HepG2 (cell line): ENCODE results near the gene ALDH3A1. TPM values are rescaled to one million over a fixed set of nuclear protein-coding genes. Genes with fewer than 3 reads are reported as not detected.
A peak's percentile ranks its signal among the peaks of the same experiment; 100 is the strongest.

ENCODE experiments used
- AHDC1 ChIP-seq: sonication (generic); formaldehyde crosslinking; IDR thresholded peaks from 2 replicates; pipeline ENCODE4 v1.5.1; 2020; ENCODE audit warnings: mild to moderate bottlenecking, missing genetic modification reagents, borderline replicate concordance
- EP300 ChIP-seq, 3 experiments: sonication (generic) in 1 of 3; formaldehyde crosslinking in 1 of 3; IDR thresholded peaks; 2 replicates each; pipeline versions ENCODE4 v1.5.1 to v1.6.1; 2011 to 2020; ENCODE audit warnings: low read depth in 2 of 3, low read length in 2 of 3, borderline replicate concordance in 1 of 3, improper control_type of control experiment in 1 of 3, mild to moderate bottlenecking in 1 of 3, missing genetic modification reagents in 1 of 3, moderate library complexity in 1 of 3
- ISL2 ChIP-seq: sonication (generic); formaldehyde crosslinking; IDR thresholded peaks from 2 replicates; pipeline ENCODE4 v1.5.0; 2020; ENCODE audit warnings: missing genetic modification reagents
- KDM3A ChIP-seq: IDR thresholded peaks from 2 replicates; pipeline ENCODE4 v1.6.1; 2018; ENCODE audit warnings: low read depth, missing compliant biosample characterization
- NFKB2 ChIP-seq: sonication (generic); formaldehyde crosslinking; IDR thresholded peaks from 2 replicates; pipeline ENCODE4 v1.4.0; 2020; ENCODE audit warnings: missing genetic modification reagents, borderline replicate concordance
- PAF1 ChIP-seq: IDR thresholded peaks from 2 replicates; pipeline ENCODE4 v1.6.1; 2016; ENCODE audit warnings: missing genetic modification reagents, missing compliant biosample characterization
- PRDM4 ChIP-seq: sonication (generic); formaldehyde crosslinking; IDR thresholded peaks from 2 replicates; pipeline ENCODE4 v1.9.0; 2021; ENCODE audit warnings: missing genetic modification reagents, borderline replicate concordance
- RFX3 ChIP-seq: IDR thresholded peaks from 2 replicates; pipeline ENCODE4 v1.6.1; 2016; ENCODE audit warnings: missing biosample characterization, missing genetic modification reagents
- SP5 ChIP-seq: IDR thresholded peaks from 2 replicates; pipeline ENCODE4 v1.6.1; 2016; ENCODE audit warnings: low read depth, borderline replicate concordance
- TSC22D2 ChIP-seq: sonication (generic); formaldehyde crosslinking; IDR thresholded peaks from 2 replicates; pipeline ENCODE4 v1.5.1; 2020; ENCODE audit warnings: missing genetic modification reagents, mild to moderate bottlenecking, borderline replicate concordance
- UBTF ChIP-seq: sonication (generic); formaldehyde crosslinking; IDR thresholded peaks from 2 replicates; pipeline ENCODE4 v1.4.0; 2020; ENCODE audit warnings: mild to moderate bottlenecking, missing genetic modification reagents
- ZBTB7B ChIP-seq: sonication (generic); formaldehyde crosslinking; IDR thresholded peaks from 2 replicates; pipeline ENCODE4 v1.4.0; 2020; ENCODE audit warnings: missing genetic modification reagents
- ZNF160 ChIP-seq: sonication (generic); formaldehyde crosslinking; IDR thresholded peaks from 2 replicates; pipeline ENCODE4 v1.8.0; 2022; ENCODE audit warnings: mild to moderate bottlenecking, inconsistent platforms, missing genetic modification reagents
- ZNF274 ChIP-seq: sonication (generic); formaldehyde crosslinking; IDR thresholded peaks from 2 replicates; pipeline ENCODE4 v1.5.1; 2020; ENCODE audit warnings: mild to moderate bottlenecking, missing genetic modification reagents
- ZNF30 ChIP-seq: sonication (generic); formaldehyde crosslinking; IDR thresholded peaks from 2 replicates; pipeline ENCODE4 v1.5.0; 2020; ENCODE audit warnings: mild to moderate bottlenecking, missing genetic modification reagents
- ZNF441 ChIP-seq: sonication (generic); formaldehyde crosslinking; IDR thresholded peaks from 2 replicates; pipeline ENCODE4 v1.7.0; 2021; ENCODE audit warnings: missing genetic modification reagents, borderline replicate concordance
- ZNF781 ChIP-seq: sonication (generic); formaldehyde crosslinking; IDR thresholded peaks from 2 replicates; pipeline ENCODE4 v1.5.1; 2020; ENCODE audit warnings: borderline replicate concordance, mild to moderate bottlenecking, missing genetic modification reagents; ENCODE audit errors: not compliant biosample characterization
- ZNF816 ChIP-seq: sonication (generic); formaldehyde crosslinking; IDR thresholded peaks from 2 replicates; pipeline ENCODE4 v1.8.0; 2022; ENCODE audit warnings: missing genetic modification reagents, mild to moderate bottlenecking, borderline replicate concordance
- polyA plus RNA-seq, 8 experiments: library from polyadenylated mRNA; depleted of rRNA in 3 of 8; stranded (reverse) in 7 of 8; unstranded in 1 of 8; fragments of >200 nt; fragmentation: Illumina TruSeq in 4 of 8; extraction: Trizol in 4 of 8; gene quantifications; 2 replicates each; pipeline versions ENCODE4 v1.2.1 to v1.2.3, GENCODE V29; 2011 to 2016; ENCODE audit warnings: low read depth in 4 of 8, missing spikeins in 1 of 8, mixed read lengths in 1 of 8; ENCODE audit not compliant: insufficient read depth in 1 of 8
- total RNA-seq, 5 experiments: library from RNA; depleted of rRNA; stranded (reverse); fragments of >200 nt; fragmentation: Illumina TruSeq; extraction: Trizol; gene quantifications; 2 replicates each; pipeline ENCODE4 v1.2.3, GENCODE V29; 2016; ENCODE audit warnings: low read depth in 1 of 5

Gene ALDH3A1
- total and polyA plus RNA-seq, 2 of the 13 experiments (the other 11 are each of a cell fraction or from before 2014, with no cell fraction given) = 0.07 to 0.62 TPM

GRCh38 chr17:19720631-19721426 is 27.3 kb downstream of the ALDH3A1 start (continued):
- peak; percentile 50; the same call in 1 of the 2 replicates for TF ChIP-seq UBTF (CRISPR knock-in tag)
- peak in 1 of 2 experiments; percentile 72; a peak in 1 of 4 replicates for TF ChIP-seq EP300 (IDR thresholded peaks at IDR 0.05; ENCODE audit: low read depth in 2 of 2, low read length in 2 of 2)
- no peak for TF ChIP-seq EP300 (CRISPR knock-in tag; IDR thresholded peaks at IDR 0.05; ENCODE audit: borderline replicate concordance)
- TF ChIP-seq ZNF30 = no peak
- TF ChIP-seq ZNF441 = peak; percentile 50; the same call in 1 of the 2 replicates
- no peak for TF ChIP-seq NFKB2 (CRISPR knock-in tag)
- TF ChIP-seq AHDC1 (CRISPR knock-in tag) = peak; percentile 44; the same call in 1 of the 2 replicates
- peak; percentile 81; the same call in 1 of the 2 replicates for TF ChIP-seq ZBTB7B (CRISPR knock-in tag)
- TF ChIP-seq ZNF274 (CRISPR knock-in tag) = no peak
- no peak for TF ChIP-seq ZNF160
- no peak for TF ChIP-seq PRDM4
- peak; percentile 65; the same call in 1 of the 2 replicates for TF ChIP-seq ISL2 (CRISPR knock-in tag)
- no peak for TF ChIP-seq RFX3 (CRISPR knock-in tag)
- TF ChIP-seq PAF1 = no peak
- TF ChIP-seq KDM3A (CRISPR knock-in tag) = no peak
- no peak for TF ChIP-seq TSC22D2
- peak; percentile 59 for TF ChIP-seq ZNF781
- peak; percentile 27; the same call in 1 of the 2 replicates for TF ChIP-seq SP5
- TF ChIP-seq ZNF816 (CRISPR knock-in tag) = no peak
